ENCODE measurements around the gene PCDHGB4. TPM values are rescaled to one million over a fixed set of nuclear protein-coding genes. Genes with fewer than 3 reads are reported as not detected.
"Not testable (repeated sequence)": the region's sequence is repeated elsewhere in the genome, so short reads cannot be mapped to it uniquely, and the experiment has no call there.

Gene PCDHGB4
- polyA plus RNA-seq, 4 donors, result 4.3 to 6.6 (median 6.0) TPM

DNA sequence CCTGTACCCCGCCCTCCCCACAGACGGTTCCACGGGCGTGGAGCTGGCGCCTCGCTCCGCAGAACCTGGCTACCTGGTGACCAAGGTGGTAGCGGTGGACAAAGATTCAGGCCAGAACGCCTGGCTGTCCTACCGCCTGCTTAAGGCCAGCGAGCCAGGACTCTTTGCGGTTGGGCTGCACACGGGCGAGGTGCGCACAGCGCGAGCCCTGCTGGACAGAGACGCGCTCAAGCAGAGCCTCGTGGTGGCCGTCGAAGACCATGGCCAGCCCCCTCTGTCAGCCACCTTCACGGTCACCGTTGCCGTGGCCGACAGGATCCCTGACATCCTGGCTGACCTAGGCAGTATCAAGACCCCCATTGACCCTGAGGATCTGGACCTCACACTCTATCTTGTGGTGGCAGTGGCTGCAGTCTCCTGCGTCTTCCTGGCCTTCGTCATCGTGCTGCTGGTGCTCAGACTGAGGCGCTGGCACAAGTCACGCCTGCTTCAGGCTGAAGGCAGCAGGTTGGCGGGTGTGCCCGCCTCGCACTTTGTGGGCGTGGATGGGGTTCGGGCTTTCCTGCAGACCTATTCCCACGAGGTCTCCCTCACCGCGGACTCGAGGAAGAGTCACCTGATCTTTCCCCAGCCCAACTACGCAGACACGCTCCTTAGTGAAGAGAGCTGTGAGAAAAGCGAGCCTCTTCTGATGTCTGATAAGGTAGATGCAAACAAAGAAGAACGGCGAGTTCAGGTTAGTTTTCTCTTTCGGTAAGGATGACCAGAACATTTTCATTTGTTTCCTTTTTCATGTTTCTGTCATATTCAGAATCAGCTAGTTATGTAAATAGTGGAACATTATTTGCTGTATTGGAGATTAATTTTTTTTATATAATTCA is 21.2 kb upstream of the PCDHGB4 start:
- no peak for DNase-seq (ENCODE audit: low read depth in 4 of 4, low spot score in 3 of 4)

DNA sequence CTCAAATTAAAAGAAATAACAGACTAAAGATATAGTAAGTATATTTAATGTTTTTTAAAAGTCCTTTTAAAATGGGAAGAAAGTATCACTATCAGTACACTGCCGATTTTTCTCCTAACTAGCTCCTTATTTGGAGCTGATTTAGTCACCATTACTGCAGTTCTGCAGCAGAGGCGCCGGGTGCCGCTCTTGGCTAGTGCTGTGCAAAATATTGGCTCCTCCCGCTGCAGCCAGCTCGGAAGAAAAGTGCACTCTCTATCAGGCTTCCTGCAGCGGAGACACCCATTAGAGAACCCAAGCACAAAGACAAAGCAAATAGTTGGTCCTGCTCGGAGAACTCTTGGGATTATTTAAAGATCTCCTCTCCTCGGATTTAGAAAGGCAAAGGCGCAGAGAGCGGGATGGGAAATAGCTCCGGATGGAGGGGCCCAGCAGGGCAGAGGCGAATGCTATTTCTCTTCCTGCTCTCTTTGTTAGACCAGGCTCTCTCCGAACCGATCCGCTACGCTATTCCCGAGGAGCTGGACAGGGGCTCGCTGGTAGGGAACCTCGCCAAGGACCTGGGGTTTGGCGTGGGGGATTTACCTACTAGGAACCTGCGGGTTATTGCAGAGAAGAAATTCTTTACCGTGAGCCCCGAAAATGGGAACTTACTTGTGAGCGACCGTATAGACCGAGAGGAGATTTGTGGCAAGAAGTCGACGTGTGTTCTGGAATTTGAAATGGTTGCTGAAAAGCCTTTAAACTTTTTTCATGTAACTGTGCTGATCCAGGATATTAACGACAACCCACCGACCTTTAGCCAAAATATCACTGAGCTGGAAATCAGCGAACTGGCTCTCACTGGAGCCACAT is 17.3 kb upstream of the PCDHGB4 start, which contains the start of gene PCDHGB3:
Gene PCDHGB3, plus strand, starts transcription at position 249 of the 855 bp plus-strand sequence. Its CDS starts 153 bp downstream, at position 402.
- DNase-seq (ENCODE audit: low read depth in 4 of 4, low spot score in 3 of 4), result no peak

DNA sequence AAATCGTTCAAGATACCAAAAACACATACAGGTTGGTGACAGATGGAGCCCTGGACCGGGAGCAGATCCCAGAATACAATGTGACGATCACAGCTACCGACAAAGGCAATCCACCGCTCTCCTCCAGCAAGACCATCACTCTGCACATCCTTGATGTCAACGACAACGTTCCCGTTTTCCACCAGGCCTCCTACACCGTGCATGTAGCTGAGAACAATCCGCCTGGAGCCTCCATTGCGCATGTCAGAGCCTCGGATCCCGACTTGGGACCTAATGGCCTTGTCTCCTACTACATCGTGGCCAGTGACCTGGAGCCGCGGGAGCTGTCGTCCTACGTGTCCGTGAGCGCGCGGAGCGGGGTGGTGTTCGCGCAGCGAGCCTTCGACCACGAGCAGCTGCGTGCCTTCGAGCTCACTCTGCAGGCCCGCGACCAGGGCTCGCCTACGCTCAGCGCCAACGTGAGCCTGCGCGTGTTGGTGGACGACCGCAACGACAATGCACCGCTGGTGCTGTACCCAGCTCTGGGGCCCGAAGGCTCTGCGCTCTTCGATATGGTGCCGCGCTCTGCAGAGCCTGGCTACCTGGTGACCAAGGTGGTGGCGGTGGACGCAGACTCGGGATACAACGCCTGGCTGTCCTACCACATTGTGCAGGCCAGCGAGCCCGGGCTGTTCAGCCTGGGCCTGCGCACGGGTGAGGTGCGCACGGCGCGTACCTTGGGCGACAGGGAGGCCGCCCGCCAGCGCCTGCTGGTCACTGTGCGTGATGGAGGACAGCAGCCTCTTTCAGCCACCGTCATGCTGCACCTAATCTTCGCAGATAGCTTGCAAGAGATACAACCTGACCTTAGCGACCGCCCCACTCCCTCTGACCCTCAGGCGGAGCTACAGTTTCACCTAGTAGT is 15.7 kb upstream of the PCDHGB4 start:
- no peak for DNase-seq (ENCODE audit: low read depth in 4 of 4, low spot score in 3 of 4)

DNA sequence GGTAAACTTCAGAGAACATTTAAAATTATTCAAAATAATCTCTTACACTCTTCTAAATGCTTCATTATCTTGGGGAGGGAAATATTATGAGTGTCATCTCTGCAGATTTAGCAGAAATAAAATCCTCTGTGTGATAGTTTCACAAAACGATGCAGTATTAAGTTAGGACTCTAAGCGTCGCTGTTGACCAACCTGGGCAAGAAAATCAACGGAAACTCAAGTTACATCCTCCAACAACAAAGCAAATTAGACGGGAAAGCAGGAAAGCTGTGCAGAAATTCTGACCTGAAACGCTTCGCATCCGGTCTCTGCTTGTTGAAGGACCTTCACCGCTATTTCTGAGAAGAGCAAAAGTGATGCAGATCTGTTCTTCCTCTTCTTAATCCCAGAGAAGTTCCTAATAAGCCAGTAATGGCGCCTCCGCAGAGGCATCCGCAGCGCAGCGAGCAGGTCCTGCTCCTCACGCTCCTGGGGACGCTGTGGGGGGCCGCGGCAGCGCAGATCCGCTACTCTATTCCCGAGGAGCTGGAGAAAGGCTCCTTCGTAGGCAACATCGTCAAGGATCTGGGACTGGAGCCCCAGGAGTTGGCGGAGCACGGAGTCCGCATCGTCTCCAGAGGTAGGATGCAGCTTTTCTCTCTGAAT is 13.7 kb upstream of the PCDHGB4 start, which contains the start of gene PCDHGA6:
Gene PCDHGA6, plus strand, starts transcription at position 219 of the 645 bp plus-strand sequence. Its CDS starts 193 bp downstream, at position 412.
- DNase-seq (ENCODE audit: low read depth in 4 of 4, low spot score in 3 of 4), result no peak

DNA sequence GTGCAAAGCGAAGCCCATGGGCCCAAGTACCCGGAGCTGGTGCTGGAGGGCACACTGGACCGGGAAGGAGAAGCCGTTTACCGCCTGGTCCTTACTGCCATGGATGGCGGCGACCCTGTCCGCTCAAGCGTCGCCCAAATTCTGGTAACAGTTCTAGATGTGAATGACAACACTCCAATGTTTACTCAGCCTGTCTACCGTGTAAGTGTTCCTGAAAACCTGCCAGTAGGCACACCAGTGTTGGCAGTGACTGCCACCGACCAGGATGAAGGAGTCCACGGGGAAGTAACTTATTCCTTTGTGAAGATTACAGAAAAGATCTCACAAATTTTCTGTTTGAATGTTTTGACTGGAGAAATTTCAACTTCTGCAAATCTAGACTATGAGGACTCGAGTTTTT is 12.9 kb upstream of the PCDHGB4 start:
- DNase-seq (ENCODE audit: low read depth in 4 of 4, low spot score in 3 of 4), result no peak

DNA sequence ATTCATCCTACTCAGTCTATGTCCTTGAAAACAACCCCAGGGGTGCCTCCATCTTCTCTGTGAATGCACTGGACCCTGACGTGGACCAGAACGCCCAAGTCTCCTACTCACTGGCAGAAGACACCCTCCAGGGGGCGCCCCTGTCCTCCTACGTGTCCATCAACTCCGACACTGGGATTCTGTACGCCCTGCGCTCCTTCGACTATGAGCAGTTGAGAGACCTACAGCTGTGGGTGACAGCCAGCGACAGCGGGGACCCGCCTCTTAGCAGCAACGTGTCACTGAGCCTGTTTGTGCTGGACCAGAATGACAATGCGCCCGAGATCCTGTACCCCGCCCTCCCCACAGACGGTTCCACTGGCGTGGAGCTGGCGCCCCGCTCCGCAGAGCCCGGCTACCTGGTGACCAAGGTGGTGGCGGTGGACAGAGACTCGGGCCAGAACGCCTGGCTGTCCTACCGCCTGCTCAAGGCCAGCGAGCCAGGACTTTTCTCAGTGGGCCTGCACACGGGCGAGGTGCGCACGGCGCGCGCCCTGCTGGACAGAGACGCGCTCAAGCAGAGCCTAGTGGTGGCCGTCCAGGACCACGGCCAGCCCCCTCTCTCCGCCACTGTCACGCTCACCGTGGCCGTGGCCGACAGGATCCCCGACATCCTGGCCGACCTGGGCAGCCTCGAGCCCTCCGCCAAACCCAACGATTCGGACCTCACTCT is 11.9 kb upstream of the PCDHGB4 start:
- DNase-seq (ENCODE audit: low read depth in 4 of 4, low spot score in 3 of 4), result not testable (repeated sequence)

DNA sequence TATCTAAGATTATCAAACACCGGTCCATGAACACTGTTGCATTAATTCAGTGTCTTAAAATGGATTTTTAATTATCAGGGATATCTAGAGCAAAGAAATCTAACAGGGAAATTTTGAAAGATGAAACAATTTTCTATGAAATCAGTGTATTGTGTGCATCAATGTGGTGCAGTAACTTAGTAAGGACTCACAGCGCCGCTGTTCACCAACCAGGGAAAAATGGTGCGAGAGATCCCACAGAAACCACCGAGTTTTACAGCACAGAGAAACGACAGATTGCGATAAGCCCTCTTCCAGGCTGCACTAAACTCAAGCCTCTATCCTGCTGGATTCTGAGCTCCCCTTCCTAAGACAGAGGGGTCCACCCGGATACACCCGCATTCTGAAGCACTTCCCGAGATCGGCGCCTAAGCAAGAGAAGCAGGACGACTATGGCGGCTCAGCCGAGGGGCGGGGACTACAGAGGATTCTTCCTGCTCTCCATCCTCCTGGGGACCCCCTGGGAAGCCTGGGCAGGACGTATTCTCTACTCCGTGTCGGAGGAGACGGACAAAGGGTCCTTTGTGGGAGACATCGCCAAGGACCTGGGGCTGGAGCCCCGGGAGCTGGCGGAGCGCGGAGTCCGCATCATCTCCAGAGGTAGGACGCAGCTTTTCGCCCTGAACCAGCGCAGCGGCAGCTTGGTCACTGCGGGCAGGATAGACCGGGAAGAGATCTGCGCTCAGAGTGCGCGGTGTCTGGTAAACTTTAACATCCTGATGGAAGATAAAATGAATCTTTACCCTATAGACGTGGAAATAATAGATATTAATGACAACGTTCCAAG is 4.8 kb upstream of the PCDHGB4 start, which contains the start of gene PCDHGA7:
Gene PCDHGA7, plus strand, starts transcription at position 274 of the 826 bp plus-strand sequence. Its CDS starts 158 bp downstream, at position 432.
- DNase-seq (ENCODE audit: low read depth in 4 of 4, low spot score in 3 of 4), result no peak

DNA sequence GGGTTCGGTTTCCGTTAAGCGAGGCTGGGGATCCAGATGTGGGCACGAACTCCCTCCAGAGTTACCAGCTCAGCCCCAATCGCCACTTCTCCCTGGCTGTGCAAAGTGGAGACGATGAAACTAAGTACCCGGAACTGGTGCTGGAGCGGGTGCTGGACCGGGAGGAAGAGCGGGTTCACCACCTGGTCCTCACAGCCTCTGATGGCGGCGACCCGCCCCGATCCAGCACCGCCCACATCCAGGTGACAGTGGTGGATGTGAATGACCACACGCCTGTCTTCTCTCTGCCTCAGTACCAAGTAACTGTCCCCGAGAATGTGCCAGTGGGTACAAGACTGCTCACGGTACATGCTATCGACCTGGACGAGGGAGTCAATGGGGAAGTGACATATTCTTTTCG is 4.2 kb upstream of the PCDHGB4 start:
- DNase-seq (ENCODE audit: low read depth in 4 of 4, low spot score in 3 of 4), result no peak

DNA sequence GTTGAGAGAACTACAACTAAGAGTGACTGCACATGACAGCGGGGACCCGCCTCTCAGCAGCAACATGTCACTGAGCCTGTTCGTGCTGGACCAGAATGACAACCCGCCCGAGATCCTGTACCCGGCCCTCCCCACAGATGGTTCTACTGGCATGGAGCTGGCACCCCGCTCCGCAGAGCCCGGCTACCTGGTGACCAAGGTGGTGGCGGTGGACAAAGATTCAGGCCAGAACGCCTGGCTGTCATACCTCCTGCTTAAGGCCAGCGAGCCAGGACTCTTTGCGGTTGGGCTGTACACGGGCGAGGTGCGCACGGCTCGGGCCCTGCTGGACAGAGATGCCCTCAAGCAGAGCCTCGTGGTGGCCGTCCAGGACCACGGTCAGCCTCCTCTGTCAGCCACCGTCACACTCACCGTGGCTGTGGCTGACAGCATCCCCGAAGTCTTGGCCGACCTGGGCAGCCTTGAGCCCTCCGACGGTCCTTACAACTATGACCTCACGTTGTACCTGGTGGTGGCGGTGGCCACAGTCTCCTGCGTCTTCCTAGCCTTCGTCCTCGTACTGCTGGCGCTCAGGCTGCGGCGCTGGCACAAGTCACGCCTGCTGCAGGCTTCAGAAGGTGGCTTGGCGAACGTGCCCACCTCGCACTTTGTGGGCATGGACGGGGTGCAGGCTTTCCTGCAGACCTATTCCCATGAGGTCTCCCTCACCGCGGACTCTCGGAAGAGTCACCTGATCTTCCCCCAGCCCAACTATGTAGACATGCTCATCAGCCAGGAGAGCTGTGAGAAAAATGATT is 2.8 kb upstream of the PCDHGB4 start:
- DNase-seq (ENCODE audit: low read depth in 4 of 4, low spot score in 3 of 4), result no peak

DNA sequence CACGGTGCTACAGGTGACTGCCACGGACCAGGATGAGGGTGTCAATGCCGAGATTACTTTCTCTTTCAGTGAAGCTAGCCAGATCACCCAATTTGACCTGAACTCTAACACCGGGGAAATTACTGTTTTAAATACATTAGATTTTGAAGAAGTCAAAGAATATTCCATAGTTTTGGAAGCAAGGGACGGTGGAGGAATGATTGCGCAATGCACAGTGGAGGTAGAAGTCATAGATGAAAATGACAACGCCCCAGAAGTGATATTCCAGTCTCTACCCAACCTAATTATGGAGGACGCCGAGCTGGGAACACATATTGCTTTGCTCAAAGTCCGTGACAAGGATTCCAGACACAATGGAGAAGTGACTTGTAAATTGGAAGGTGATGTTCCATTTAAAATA is 1.2 kb downstream of the PCDHGB4 start:
- DNase-seq (ENCODE audit: low read depth in 4 of 4, low spot score in 3 of 4), result no peak

DNA sequence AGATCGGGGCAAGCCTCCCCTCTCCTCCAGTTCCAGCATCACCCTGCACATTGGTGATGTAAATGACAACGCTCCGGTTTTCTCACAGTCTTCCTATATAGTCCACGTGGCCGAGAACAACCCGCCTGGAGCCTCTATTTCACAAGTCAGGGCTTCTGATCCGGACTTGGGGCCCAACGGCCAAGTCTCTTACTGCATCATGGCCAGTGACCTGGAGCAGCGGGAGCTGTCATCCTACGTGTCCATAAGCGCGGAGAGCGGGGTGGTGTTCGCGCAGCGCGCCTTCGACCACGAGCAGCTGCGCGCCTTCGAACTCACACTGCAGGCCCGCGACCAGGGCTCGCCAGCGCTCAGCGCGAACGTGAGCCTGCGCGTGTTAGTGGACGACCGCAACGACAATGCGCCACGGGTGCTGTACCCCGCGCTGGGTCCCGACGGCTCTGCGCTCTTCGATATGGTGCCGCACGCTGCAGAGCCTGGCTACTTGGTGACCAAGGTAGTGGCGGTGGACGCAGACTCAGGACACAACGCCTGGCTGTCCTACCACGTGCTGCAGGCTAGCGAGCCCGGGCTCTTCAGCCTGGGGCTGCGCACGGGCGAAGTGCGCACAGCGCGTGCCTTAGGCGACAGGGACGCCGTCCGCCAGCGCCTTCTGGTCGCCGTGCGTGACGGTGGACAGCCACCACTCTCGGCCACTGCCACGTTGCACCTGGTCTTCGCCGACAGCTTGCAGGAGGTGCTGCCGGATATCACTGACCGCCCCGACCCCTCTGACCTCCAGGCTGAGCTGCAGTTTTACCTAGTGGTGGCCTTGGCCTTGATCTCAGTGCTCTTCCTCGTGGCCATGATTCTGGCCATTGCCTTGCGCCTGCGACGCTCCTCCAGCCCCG is 1.9 kb downstream of the PCDHGB4 start:
- no peak for DNase-seq (ENCODE audit: low read depth in 4 of 4, low spot score in 3 of 4)

DNA sequence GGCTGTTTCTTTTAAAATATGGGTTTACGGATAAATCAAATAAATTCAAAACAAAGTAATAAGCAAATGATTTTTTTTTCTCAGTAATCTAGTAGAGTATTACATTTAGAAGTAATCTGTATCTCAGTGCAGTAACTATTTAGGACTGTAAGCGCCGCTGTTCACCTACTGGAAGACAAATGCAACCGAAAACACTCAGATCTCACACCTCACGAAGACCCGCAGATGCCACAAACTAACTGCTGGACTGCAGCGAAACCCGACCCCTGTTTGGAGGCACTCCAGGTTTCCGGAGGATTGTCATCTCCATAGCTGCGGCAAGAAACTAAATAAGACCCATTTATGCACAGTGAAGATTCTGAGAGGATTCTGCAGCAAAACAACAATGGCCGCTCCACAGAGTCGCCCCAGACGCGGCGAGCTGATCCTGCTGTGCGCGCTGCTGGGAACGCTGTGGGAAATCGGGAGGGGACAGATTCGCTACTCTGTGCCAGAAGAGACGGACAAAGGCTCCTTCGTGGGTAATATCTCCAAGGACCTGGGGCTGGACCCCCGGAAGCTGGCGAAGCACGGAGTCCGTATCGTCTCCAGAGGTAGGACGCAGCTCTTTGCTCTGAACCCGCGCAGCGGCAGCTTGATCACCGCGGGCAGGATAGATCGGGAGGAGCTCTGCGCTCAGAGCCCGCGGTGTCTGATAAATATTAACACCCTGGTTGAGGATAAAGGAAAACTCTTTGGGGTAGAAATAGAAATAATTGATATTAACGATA is 5.1 kb downstream of the PCDHGB4 start, which contains the start of gene PCDHGA8:
Gene PCDHGA8, plus strand, starts transcription at position 205 of the 770 bp plus-strand sequence. Its CDS starts 181 bp downstream, at position 386.
- no peak for DNase-seq (ENCODE audit: low read depth in 4 of 4, low spot score in 3 of 4)

DNA sequence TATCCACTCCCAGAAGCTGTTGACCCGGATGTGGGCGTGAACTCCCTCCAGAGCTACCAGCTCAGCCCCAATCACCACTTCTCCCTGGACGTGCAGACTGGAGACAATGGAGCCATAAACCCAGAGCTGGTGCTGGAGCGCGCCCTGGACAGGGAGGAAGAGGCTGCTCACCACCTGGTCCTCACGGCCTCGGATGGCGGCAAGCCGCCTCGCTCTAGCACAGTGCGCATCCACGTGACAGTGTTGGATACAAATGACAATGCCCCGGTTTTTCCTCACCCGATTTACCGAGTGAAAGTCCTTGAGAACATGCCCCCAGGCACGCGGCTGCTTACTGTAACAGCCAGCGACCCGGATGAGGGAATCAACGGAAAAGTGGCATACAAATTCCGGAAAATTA is 5.8 kb downstream of the PCDHGB4 start:
- DNase-seq (ENCODE audit: low read depth in 4 of 4, low spot score in 3 of 4), result no peak

DNA sequence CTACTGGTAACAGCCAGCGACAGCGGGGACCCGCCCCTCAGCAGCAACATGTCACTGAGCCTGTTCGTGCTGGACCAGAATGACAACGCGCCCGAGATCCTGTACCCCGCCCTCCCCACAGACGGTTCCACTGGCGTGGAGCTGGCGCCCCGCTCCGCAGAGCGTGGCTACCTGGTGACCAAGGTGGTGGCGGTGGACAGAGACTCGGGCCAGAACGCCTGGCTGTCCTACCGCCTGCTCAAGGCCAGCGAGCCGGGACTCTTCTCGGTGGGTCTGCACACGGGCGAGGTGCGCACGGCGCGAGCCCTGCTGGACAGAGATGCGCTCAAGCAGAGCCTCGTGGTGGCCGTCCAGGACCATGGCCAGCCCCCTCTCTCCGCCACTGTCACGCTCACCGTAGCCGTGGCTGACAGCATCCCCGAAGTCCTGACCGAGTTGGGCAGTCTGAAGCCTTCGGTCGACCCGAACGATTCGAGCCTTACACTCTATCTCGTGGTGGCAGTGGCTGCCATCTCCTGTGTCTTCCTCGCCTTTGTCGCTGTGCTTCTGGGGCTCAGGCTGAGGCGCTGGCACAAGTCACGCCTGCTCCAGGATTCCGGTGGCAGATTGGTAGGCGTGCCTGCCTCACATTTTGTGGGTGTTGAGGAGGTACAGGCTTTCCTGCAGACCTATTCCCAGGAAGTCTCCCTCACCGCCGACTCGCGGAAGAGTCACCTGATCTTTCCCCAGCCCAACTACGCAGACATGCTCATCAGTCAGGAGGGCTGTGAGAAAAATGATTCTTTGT is 7.1 kb downstream of the PCDHGB4 start:
- DNase-seq (ENCODE audit: low read depth in 4 of 4, low spot score in 3 of 4), result not testable (repeated sequence)

Data from right renal pelvis (tissue), 4 donors.